GM10248 (cell line): ENCODE measurements around the gene UBLCP1.

Source experiments
- CTCF ChIA-PET: fragments of 300-600 bp; sonication (Branson Sonifier 250); formaldehyde crosslinking; extraction: SDS; loops from one replicate; lab custom pipeline; 2021; ENCODE audit warnings: antibody characterized with exemption; lab: Yijun Ruan, JAX
- POLR2A ChIA-PET: fragments of 350-650 bp; sonication (Branson Sonifier 250); formaldehyde crosslinking; extraction: SDS; loops from one replicate; lab custom pipeline; 2020; ENCODE audit warnings: antibody characterized with exemption; lab: Yijun Ruan, JAX
- DNase-seq: peaks from one replicate; pipeline ENCODE4 v3.0.0; 2012; ENCODE audit errors: extremely low spot score
- CTCF ChIP-seq: IDR thresholded peaks from 2 replicates; pipeline ENCODE4 v1.5.1; 2012; ENCODE audit warnings: mild to moderate bottlenecking, low read depth; ENCODE audit errors: extremely low read depth, missing control alignments, control extremely low read depth

Gene UBLCP1

DNA sequence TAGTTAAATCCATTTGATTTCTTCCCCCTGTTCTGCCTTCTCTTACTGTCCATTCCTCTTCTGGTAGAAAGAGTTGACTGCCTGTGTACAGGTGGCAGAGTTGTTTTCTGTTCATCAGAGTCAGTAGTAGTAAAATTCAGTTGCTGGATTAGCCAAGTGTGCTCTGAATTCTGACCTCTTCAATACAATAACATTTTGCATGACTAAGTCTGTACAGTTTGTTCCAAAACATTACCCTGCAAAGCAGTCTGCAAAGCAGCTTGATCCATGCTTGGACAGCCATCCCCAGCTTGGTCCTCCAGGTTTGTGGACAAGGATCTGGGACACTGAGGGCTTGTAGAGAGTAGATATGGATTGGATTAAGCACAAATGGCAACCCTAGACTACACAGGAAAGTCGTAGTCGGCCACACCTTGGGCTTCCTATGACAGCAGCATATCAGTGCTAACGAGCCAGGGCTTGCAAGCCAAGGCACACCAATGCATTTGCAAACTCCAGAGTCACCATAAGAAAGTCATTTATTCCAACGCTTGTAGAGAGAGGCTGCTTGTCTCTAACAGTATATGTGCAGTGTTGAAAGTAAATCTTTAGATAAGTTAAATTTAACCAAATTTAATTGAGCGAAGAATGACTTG, 42.0 kb downstream of the UBLCP1 start:
- no peak for DNase-seq
- TF ChIP-seq CTCF: no peak
- CTCF ChIA-PET: interaction anchor here (1.1 to 2.4 kb wide), 2 partner anchors 12 to 148 kb away, joined by 3 to 9 read pairs; no protein-coding TSS in a partner anchor
- POLR2A ChIA-PET: no interaction called here

- ChIA-PET CTCF (interaction anchor here (1.5 to 2.1 kb wide), 3 partner anchors 15 to 153 kb away, joined by 3 to 11 read pairs (median 7); no protein-coding TSS in a partner anchor), POLR2A (no interaction called here)
- TF ChIP-seq CTCF: no peak
- DNase-seq: no peak
Measured at GRCh38 chr5:159309689-159310433, 46.8 kb downstream of the UBLCP1 start.

DNA sequence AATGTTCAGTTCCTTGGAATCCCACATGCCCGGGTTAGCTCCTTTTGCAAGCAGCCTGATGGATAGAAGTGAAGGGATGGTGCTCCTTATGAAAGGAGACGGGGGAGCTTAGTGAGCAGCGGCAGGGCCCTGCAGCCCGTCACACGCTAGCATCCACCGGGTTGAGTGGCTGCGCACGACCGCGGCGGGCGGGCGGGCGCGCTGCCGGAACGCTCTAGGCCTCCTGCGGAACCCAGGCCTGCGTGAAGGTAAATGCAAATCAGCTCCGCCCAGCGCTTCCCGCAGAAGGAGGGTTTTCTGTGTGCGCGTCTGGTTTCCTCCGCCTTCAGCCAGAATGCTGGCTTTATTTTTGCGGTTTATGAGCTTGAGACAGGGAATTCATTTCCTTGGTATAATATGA, 47.4 kb downstream of the UBLCP1 start:
- no peak for TF ChIP-seq CTCF
- ChIA-PET CTCF (interaction anchor here (1.5 to 2.1 kb wide), 3 partner anchors 16 to 154 kb away, joined by 3 to 11 read pairs (median 7); no protein-coding TSS in a partner anchor), POLR2A (no interaction called here)
- no peak for DNase-seq

DNA sequence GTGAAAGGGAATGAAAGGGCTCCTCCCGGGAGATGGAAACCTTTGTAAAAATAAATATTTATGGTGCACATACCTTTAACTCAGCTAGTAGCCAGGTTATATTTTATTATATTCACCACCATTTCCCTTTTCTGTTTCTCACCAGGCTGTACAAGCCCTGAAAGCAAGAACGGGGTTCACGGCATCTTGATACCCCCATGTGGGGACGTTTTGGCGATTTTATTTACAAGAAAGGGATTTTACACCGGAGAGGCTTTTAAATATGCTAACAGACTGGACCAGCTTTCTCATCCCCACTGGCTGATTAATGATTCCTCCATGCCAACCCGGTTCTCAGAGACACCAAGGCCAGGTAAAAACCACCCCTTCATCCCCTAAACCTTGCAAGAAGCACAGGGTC, 48.0 kb downstream of the UBLCP1 start:
- DNase-seq: no peak
- ChIA-PET CTCF (interaction anchor here (1.1 to 2.1 kb wide), 3 partner anchors 16 to 154 kb away, joined by 3 to 11 read pairs (median 4); no protein-coding TSS in a partner anchor), POLR2A (no interaction called here)
- TF ChIP-seq CTCF: no peak

GRCh38 chr5:159313197-159313596, 50.1 kb downstream of the UBLCP1 start:
- ChIA-PET CTCF (interaction anchor here (0.8 to 1.4 kb wide), 2 partner anchors 70 to 156 kb away, joined by 3 read pairs; no protein-coding TSS in a partner anchor), POLR2A (no interaction called here)
- DNase-seq: no peak
- TF ChIP-seq CTCF: no peak

GRCh38 chr5:159316519-159317383, 53.7 kb downstream of the UBLCP1 start:
- DNase-seq: peak; percentile 53
- POLR2A ChIA-PET: no interaction called here
- TF ChIP-seq CTCF: peak; percentile 67
- CTCF ChIA-PET: interaction anchor here (0.6 to 8.3 kb wide), 28 partner anchors 9 to 670 kb away, joined by 3 to 124 read pairs (median 4); no protein-coding TSS in a partner anchor
